GM10248 (cell line): ENCODE measurements around the gene ENTPD8.

ENCODE experiments used
- CTCF ChIA-PET: fragments of 300-600 bp; sonication (Branson Sonifier 250); formaldehyde crosslinking; extraction: SDS; loops from one replicate; lab custom pipeline; 2021; ENCODE audit warnings: antibody characterized with exemption; lab: Yijun Ruan, JAX
- POLR2A ChIA-PET: fragments of 350-650 bp; sonication (Branson Sonifier 250); formaldehyde crosslinking; extraction: SDS; loops from one replicate; lab custom pipeline; 2020; ENCODE audit warnings: antibody characterized with exemption; lab: Yijun Ruan, JAX
- DNase-seq: peaks from one replicate; pipeline ENCODE4 v3.0.0; 2012; ENCODE audit errors: extremely low spot score
- TF ChIP-seq, protein P1 (sequence below): IDR thresholded peaks from 2 replicates; pipeline ENCODE4 v1.5.1; 2012; ENCODE audit warnings: mild to moderate bottlenecking, low read depth; ENCODE audit errors: extremely low read depth, missing control alignments, control extremely low read depth

ENTPD8 gene

DNA sequence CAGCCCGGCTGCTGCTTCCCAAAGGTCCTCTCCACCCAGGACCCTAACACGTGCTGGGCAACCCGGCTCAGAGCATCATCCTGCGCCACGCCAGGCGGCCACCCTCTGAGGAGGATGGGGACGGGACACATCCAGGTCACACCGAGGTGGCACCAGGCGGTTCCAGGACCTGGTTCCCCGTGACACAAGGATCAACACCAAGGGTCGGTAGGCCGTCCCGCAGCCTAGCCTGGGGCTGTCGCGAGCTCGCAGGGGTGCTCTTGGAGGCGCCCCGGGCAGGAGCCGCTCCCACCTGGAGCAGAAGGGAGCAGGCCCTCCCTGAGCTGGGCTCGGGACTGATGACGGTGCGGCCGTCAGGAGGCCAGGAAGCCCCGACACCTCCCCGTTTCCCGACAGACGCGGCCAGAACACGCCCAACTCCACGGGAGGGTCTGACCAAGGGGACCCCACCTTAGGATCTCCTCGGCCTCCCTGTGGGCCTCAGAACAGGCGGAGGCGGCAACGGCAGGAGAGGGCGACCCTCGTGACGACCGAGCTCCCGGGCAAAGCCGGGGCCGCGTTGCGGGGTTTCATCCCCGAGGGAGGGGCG is 24.5 kb downstream of the ENTPD8 start:
- DNase-seq: no peak
- ChIA-PET CTCF (no interaction called here), POLR2A (no interaction called here)
- TF ChIP-seq, protein P1, sequence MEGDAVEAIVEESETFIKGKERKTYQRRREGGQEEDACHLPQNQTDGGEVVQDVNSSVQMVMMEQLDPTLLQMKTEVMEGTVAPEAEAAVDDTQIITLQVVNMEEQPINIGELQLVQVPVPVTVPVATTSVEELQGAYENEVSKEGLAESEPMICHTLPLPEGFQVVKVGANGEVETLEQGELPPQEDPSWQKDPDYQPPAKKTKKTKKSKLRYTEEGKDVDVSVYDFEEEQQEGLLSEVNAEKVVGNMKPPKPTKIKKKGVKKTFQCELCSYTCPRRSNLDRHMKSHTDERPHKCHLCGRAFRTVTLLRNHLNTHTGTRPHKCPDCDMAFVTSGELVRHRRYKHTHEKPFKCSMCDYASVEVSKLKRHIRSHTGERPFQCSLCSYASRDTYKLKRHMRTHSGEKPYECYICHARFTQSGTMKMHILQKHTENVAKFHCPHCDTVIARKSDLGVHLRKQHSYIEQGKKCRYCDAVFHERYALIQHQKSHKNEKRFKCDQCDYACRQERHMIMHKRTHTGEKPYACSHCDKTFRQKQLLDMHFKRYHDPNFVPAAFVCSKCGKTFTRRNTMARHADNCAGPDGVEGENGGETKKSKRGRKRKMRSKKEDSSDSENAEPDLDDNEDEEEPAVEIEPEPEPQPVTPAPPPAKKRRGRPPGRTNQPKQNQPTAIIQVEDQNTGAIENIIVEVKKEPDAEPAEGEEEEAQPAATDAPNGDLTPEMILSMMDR: no peak

DNA sequence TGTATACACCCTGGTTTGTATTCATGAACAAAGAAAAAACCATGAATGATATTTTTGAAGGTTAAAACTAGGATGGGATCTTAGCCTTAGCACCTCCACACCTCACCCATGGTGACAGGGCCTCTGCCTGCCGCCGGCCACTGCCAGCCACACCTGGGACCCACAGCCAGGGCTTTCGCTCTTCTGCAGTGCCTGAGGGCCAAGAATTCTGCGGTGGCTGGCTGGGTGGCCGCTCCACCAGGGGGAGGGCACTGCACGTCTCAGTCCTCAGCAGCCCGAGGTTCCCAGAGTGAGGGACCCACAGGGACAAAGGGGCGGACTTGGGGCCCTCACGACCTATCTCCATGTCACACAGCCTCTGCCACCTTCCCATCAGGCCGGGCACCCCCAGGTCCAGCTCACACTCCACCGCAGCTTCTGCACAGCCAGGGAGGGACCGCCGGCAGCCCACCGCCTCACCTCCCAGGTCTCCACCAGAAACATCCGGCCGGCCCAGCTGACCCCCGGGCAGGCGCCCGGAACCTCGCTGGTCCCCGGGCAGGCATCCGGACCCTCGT is 25.1 kb downstream of the ENTPD8 start:
- DNase-seq: no peak
- CTCF ChIA-PET: interaction anchor here (1.0 kb wide), 1 partner anchor 114 kb away, joined by 4 read pairs; the partner anchor contains the start of gene NRARP
- POLR2A ChIA-PET: no interaction called here

DNA sequence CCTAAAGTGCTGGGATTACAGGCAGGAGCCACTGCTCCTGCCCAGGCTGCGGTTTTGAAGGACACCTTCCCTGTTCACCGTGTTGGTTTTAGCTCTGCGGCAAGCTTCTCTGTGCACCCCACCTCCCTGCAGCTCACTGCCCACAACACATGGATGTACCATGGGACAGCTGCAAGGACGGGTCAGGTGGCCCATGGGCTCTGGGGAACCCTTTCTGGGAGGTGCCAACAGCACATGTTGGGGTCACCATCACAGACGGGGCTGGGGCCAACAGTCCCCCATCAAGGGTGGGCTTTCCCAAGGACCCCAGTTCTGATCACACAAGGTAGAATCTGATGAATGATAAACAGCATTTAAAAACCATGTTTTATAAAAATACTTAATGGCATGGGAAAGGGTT is 25.7 kb downstream of the ENTPD8 start:
- DNase-seq: no peak
- TF ChIP-seq, protein P1: no peak
- ChIA-PET POLR2A (no interaction called here), CTCF (interaction anchor here (1.0 kb wide), 1 partner anchor 114 kb away, joined by 4 read pairs; the partner anchor contains the start of gene NRARP)

More for the DNA sequence above, 25.1 kb downstream of the ENTPD8 start:
- TF ChIP-seq, protein P1: no peak

DNA sequence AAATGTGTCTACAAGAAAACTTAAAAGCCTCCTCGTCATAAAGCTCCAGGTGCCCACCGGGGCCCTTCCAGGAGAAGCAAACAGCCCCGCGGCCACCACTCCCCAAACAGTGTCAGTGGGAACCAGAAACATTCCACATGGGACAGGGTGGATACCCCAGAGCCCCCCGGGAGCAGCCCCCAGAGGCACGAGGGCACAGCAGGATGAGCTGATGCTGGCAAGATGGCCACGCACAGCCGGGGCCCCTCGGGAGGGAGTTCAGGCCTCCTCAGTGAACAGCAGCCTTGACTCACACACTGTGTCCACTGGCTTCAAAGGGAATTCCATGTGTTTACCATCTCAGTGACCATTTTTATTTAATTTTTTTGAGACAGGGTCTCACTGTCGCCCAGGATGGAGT is 28.7 kb downstream of the ENTPD8 start:
- TF ChIP-seq, protein P1: no peak
- ChIA-PET POLR2A (interaction anchor here (0.6 kb wide), 1 partner anchor 36 kb away, joined by 4 read pairs; no protein-coding TSS in a partner anchor), CTCF (interaction anchor here (1.2 to 5.1 kb wide), 3 partner anchors 11 to 111 kb away, joined by 3 to 30 read pairs (median 4); partner anchors contain the start of genes EXD3, NOXA1 and NRARP)
- no peak for DNase-seq

DNA sequence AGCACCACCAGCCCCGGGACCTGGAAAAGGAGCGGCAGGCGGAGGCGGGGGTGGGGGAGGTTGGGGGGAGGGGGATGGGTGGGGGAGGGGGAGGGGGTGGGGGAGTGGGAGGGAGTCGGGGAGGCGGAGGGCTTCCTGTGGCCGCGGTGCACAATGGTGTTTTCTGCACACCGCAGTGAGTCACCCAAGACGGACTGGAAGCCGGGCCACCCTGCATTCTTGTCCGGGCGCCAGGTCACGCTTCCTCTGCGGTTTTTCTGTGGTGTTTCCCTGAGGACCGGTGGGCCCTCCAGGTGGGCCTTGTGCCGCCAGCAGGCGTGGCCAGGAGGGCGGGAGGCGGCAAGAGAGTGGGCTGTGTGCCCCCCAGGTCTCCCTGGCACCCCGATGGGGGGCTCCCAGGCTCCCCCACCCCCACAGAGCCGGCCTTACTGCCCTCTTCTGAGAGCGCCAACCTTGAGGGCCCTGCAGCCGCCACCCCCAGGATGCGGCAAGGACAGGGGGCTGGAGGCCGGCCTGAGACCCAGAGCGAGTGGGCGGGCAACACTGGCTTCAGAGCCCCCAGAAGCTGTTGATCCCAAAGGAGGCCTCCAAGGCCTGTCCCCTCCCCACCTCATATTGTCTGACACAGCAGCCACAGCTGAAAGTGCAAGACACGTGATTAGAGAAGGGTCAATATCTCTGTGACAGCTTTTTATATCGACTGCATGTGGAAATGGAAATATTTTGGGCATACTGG is 29.3 kb downstream of the ENTPD8 start:
- ChIA-PET POLR2A (interaction anchor here (0.6 kb wide), 1 partner anchor 37 kb away, joined by 4 read pairs; no protein-coding TSS in a partner anchor), CTCF (interaction anchor here (1.2 to 5.1 kb wide), 3 partner anchors 11 to 110 kb away, joined by 3 to 30 read pairs (median 4); partner anchors contain the start of genes EXD3, NOXA1 and NRARP)
- peak; percentile 82 for DNase-seq
- TF ChIP-seq, protein P1: no peak

DNA sequence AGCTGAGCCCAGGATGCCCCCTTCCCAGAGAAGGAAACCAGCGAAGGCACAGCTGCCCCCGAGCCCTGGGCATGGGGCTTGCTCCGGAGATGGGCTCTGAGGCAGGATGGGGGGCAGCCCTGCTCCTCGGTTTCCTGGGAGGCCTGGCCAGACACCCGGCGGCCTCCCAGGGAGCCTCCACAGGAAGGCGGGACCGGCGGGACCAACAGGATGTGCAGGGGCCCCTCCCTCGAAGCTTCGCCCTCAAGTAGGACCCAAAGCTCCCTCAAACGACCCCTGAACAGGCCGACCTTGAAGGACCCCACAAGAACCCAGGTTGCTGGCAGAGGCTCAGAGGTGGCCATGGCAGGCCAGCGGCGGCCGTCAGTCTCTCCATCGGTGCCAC is 29.9 kb downstream of the ENTPD8 start:
- POLR2A ChIA-PET: no interaction called here
- DNase-seq: no peak
- TF ChIP-seq, protein P1: no peak
- CTCF ChIA-PET: interaction anchor here (1.2 to 5.1 kb wide), 2 partner anchors 12 to 33 kb away, joined by 4 to 30 read pairs; partner anchors contain the start of genes EXD3 and NOXA1
